Natural killer cell (primary cell): ENCODE data around the gene SLC35B2. TPM values are rescaled to one million over a fixed set of nuclear protein-coding genes. Genes with fewer than 3 reads are reported as not detected.

ENCODE experiments used
- ATAC-seq, 3 donors: fragments of 150-1000 bp in 2 of 3; fragments of 200-7000 bp in 1 of 3; cut with Tn5 transposase; 1 replicate in 1 of 3; 2 replicates in 2 of 3; pipeline ENCODE4 v1.10.0; 2021; ENCODE audit warnings: mild to moderate bottlenecking in 2 of 3, moderate library complexity in 2 of 3
- DNase-seq, 2 donors: peaks; one replicate each; pipeline versions ENCODE4 v3.0.0 to v3.0.0-alpha.2; 2013 to 2021; ENCODE audit warnings: mixed read lengths in 1 of 2
- H3K27ac ChIP-seq: one replicate; pipeline ENCODE4 v1.5.1; 2013; ENCODE audit warnings: mild to moderate bottlenecking, low read length
- H3K27me3 ChIP-seq: one replicate; pipeline ENCODE4 v1.6.1; 2013; ENCODE audit warnings: low read length; ENCODE audit not compliant: control insufficient read depth, insufficient read depth
- H3K36me3 ChIP-seq: one replicate; pipeline ENCODE4 v1.6.1; 2013; ENCODE audit warnings: low read length; ENCODE audit not compliant: control insufficient read depth, insufficient read depth
- H3K4me1 ChIP-seq: one replicate; pipeline ENCODE4 v1.6.1; 2013; ENCODE audit warnings: low read length; ENCODE audit not compliant: control insufficient read depth, insufficient read depth
- H3K4me3 ChIP-seq: one replicate; pipeline ENCODE4 v1.5.1; 2013; ENCODE audit warnings: low read length
- H3K9me3 ChIP-seq: one replicate; pipeline ENCODE4 v1.6.1; 2013; ENCODE audit warnings: low read length; ENCODE audit not compliant: control insufficient read depth, insufficient read depth
- H3K27ac Mint-ChIP-seq, 2 donors: one replicate each; pipeline ENCODE4 v1.8.0; 2022; ENCODE audit warnings: mild to moderate bottlenecking in 2 of 2, mixed read lengths in 2 of 2, moderate library complexity in 1 of 2
- H3K27me3 Mint-ChIP-seq, 2 donors: one replicate each; pipeline ENCODE4 v1.8.0; 2022; ENCODE audit warnings: low read depth in 2 of 2, mixed read lengths in 2 of 2
- H3K36me3 Mint-ChIP-seq: one replicate; pipeline ENCODE4 v1.8.0; 2022; ENCODE audit warnings: mixed read lengths
- H3K4me1 Mint-ChIP-seq, 2 donors: one replicate each; pipeline ENCODE4 v1.8.0; 2022; ENCODE audit warnings: mixed read lengths in 2 of 2
- H3K4me3 Mint-ChIP-seq: one replicate; pipeline ENCODE4 v1.8.0; 2022; ENCODE audit warnings: mild to moderate bottlenecking, moderate library complexity, mixed read lengths
- H3K9me3 Mint-ChIP-seq, 2 donors: one replicate each; pipeline ENCODE4 v1.8.0; 2022; ENCODE audit warnings: mixed read lengths in 2 of 2
- WGBS: methylation state at CpG from one replicate; pipeline ENCODE4 v1.1.7; 2013; ENCODE audit warnings: missing lambda C conversion rate; ENCODE audit not compliant: insufficient coverage; 5-methylcytosine and 5-hydroxymethylcytosine counted together
- intact Hi-C: fragments of 100-400 bp; cut with micrococcal nuclease; formaldehyde crosslinking; loops from one replicate; pipeline ENCODE4 v1.14.2; 2022
- total RNA-seq, 4 donors: library from RNA; stranded (reverse); fragments of 120-200 nt in 1 of 4; gene quantifications; one replicate each; pipeline versions ENCODE4 v1.2.3 to v1.2.4, GENCODE V29; 2013 to 2022
- TF ChIP-seq, protein P1 (sequence below): fragments of 200-600 bp; IDR thresholded peaks from one replicate; pipeline ENCODE4 v1.8.0; 2022; ENCODE audit warnings: antibody characterized with exemption

Gene SLC35B2
- total RNA-seq, 3 donors from 2014 or later (not counting 1 experiment from before 2014, with no cell fraction given): 20.9 to 27.7 (median 26.8) TPM

DNA sequence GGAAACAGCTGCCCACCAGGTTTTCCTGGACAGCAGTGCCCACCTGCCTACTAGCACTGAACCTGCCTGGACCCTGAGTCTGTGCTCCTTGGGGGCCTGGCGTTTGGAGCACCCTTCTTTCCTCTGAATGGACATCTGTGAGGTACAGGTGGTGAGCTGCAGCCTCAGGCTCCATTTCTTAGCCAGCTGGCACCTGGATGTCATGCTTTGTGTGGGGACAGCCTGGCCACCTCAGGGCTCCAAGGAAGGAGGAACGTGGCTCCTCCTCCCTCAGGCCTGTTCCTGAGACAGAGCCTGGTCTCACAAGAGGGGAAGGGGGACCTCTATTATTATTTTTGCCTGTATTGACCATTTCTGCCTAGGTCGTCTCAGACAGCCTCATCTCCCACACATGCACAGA, 21.0 kb upstream of the SLC35B2 start:
- ATAC-seq (no peak), DNase-seq (no peak)
- Histone ChIP-seq H3K4me1 (peaks cover 7% of the 10 kb centered on the region), H3K27me3 (peaks cover 22% of the 10 kb centered on the region), H3K27ac (no peak overlapping the region), H3K4me3 (no peak overlapping the region), H3K9me3 (no peaks in the 10 kb centered on the region), H3K36me3 (no peaks in the 10 kb centered on the region)
- Mint-ChIP-seq H3K4me3 (no peak overlapping the region), H3K27me3 (peaks cover 45 to 51% of the 10 kb centered on the region in 2 donors), H3K9me3 (no peaks in the 10 kb centered on the region), H3K36me3 (no peaks in the 10 kb centered on the region), H3K4me1 (peaks cover 0 to 5% of the 10 kb centered on the region in 2 donors), H3K27ac (no peak overlapping the region)
- intact Hi-C loops: no loop called here
- TF ChIP-seq, protein P1, sequence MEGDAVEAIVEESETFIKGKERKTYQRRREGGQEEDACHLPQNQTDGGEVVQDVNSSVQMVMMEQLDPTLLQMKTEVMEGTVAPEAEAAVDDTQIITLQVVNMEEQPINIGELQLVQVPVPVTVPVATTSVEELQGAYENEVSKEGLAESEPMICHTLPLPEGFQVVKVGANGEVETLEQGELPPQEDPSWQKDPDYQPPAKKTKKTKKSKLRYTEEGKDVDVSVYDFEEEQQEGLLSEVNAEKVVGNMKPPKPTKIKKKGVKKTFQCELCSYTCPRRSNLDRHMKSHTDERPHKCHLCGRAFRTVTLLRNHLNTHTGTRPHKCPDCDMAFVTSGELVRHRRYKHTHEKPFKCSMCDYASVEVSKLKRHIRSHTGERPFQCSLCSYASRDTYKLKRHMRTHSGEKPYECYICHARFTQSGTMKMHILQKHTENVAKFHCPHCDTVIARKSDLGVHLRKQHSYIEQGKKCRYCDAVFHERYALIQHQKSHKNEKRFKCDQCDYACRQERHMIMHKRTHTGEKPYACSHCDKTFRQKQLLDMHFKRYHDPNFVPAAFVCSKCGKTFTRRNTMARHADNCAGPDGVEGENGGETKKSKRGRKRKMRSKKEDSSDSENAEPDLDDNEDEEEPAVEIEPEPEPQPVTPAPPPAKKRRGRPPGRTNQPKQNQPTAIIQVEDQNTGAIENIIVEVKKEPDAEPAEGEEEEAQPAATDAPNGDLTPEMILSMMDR: no peak
- WGBS: 65% methylated on average over 3 of the region's 3 CpGs

DNA sequence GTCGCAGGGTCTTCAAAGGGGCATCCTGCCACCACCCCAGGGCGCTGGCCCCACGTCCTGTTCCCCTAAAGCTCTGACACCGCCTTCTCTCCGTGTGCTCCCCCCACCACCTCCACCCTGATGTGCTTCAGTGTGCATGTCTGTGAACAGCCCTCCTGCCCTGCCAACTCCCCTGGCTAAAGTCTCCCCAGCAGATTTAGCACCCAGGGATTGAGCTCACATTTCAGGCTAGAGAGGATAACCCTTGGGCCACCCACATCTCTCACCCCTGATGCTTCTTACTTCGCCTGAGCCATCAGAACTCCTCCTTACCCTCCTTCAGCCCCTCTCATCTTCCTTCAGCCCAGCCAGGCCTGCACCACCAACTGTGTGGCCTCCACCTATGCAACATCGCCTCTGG, 20.4 kb upstream of the SLC35B2 start:
- no peak overlapping the region for H3K27ac Mint-ChIP-seq
- intact Hi-C loops: no loop called here

GRCh38 chr6:44276667-44277640, 19.6 kb upstream of the SLC35B2 start:
- ATAC-seq: no peak
- DNase-seq: no peak
- H3K27ac Mint-ChIP-seq: no peak overlapping the region
- peaks cover 29% of the 10 kb centered on the region for H3K27me3 ChIP-seq
- H3K27me3 Mint-ChIP-seq: peaks cover 54 to 57% of the 10 kb centered on the region in 2 donors
- no peaks in the 10 kb centered on the region for H3K9me3 Mint-ChIP-seq
- H3K4me1 Mint-ChIP-seq: peaks cover 0 to 5% of the 10 kb centered on the region in 2 donors
- TF ChIP-seq, protein P1: no peak
- no peaks in the 10 kb centered on the region for H3K36me3 Mint-ChIP-seq
- H3K36me3 ChIP-seq: no peaks in the 10 kb centered on the region
- peak overlapping the region; percentile 31 for H3K4me3 Mint-ChIP-seq
- intact Hi-C loops: no loop called here
- peaks cover 7% of the 10 kb centered on the region for H3K4me1 ChIP-seq
- no peak overlapping the region for H3K4me3 ChIP-seq
- no peak overlapping the region for H3K27ac ChIP-seq
- no peaks in the 10 kb centered on the region for H3K9me3 ChIP-seq
- 74% methylated on average over 22 of the region's 23 CpGs for WGBS

More for the DNA sequence above, 20.4 kb upstream of the SLC35B2 start:
- no peak overlapping the region for H3K27ac ChIP-seq
- H3K27me3 Mint-ChIP-seq: peaks cover 47 to 52% of the 10 kb centered on the region in 2 donors
- DNase-seq (no peak), ATAC-seq (no peak)
- H3K4me1 Mint-ChIP-seq: peaks cover 0 to 5% of the 10 kb centered on the region in 2 donors
- H3K36me3 Mint-ChIP-seq: no peaks in the 10 kb centered on the region
- peak overlapping the region; percentile 10 for H3K4me3 Mint-ChIP-seq
- TF ChIP-seq, protein P1: no peak
- peaks cover 26% of the 10 kb centered on the region for H3K27me3 ChIP-seq
- WGBS: 73% methylated on average over 7 of the region's 7 CpGs
- H3K36me3 ChIP-seq: no peaks in the 10 kb centered on the region
- no peak overlapping the region for H3K4me3 ChIP-seq
- no peaks in the 10 kb centered on the region for H3K9me3 ChIP-seq
- no peaks in the 10 kb centered on the region for H3K9me3 Mint-ChIP-seq
- peaks cover 7% of the 10 kb centered on the region for H3K4me1 ChIP-seq
